Measurements from ENCODE around the gene VPS11. TPM values are rescaled to one million over a fixed set of nuclear protein-coding genes. Genes with fewer than 3 reads are reported as not detected.

VPS11 gene
- total and polyA plus RNA-seq, 4 donors: 21.8 to 60.5 (median 26.5) TPM

- Histone ChIP-seq H3K36me3 (ENCODE audit: control insufficient read depth in 1 of 2, insufficient read depth in 2 of 2, low read length in 1 of 2) (peaks cover 0 to 8% of the 10 kb centered on the region in 2 donors), H3K27ac (ENCODE audit: low read depth in 1 of 2, low read length in 2 of 2) (no peak overlapping the region), H3K27me3 (ENCODE audit: control insufficient read depth in 1 of 2, insufficient read depth in 2 of 2, low read length in 1 of 2) (no peaks in the 10 kb centered on the region), H3K4me1 (ENCODE audit: control insufficient read depth in 1 of 2, insufficient read depth in 2 of 2, low read length in 2 of 2) (no peaks in the 10 kb centered on the region), H3K4me3 (ENCODE audit: low read length in 2 of 2) (no peak overlapping the region), H3K9me3 (ENCODE audit: control insufficient read depth, low read length) (no peaks in the 10 kb centered on the region)
- intact Hi-C loops (cut with DNase I): no loop called here
- no peak for DNase-seq
- ATAC-seq (ENCODE audit: low FRiP score): no peak
- 93 to 95% methylated on average over 6 of the region's 6 CpGs for WGBS, 2 donors
Measured at GRCh38 chr11:119046489-119046888, 21.1 kb upstream of the VPS11 start.

GRCh38 chr11:119047205-119047604 is 20.4 kb upstream of the VPS11 start:
- 96 to 97% methylated on average over 6 of the region's 6 CpGs for WGBS, 2 donors
- peaks cover 0 to 10% of the 10 kb centered on the region in 2 donors for H3K36me3 ChIP-seq (ENCODE audit: control insufficient read depth in 1 of 2, insufficient read depth in 2 of 2, low read length in 1 of 2)

GRCh38 chr11:119048644-119049043 is 19.0 kb upstream of the VPS11 start:
- ATAC-seq (ENCODE audit: low FRiP score) (no peak), DNase-seq (no peak)
- peaks cover 0 to 10% of the 10 kb centered on the region in 2 donors for H3K36me3 ChIP-seq (ENCODE audit: control insufficient read depth in 1 of 2, insufficient read depth in 2 of 2, low read length in 1 of 2)
- H3K4me3 ChIP-seq (ENCODE audit: low read length in 2 of 2): no peak overlapping the region
- no peak overlapping the region for H3K27ac ChIP-seq (ENCODE audit: low read depth in 1 of 2, low read length in 2 of 2)
- H3K27me3 ChIP-seq (ENCODE audit: control insufficient read depth in 1 of 2, insufficient read depth in 2 of 2, low read length in 1 of 2): no peaks in the 10 kb centered on the region
- 93 to 96% methylated on average over 9 of the region's 9 CpGs for WGBS, 2 donors
- intact Hi-C loops (cut with DNase I): no loop called here
- no peaks in the 10 kb centered on the region for H3K9me3 ChIP-seq (ENCODE audit: control insufficient read depth, low read length)
- no peaks in the 10 kb centered on the region for H3K4me1 ChIP-seq (ENCODE audit: control insufficient read depth in 1 of 2, insufficient read depth in 2 of 2, low read length in 2 of 2)

More at GRCh38 chr11:119047205-119047604, 20.4 kb upstream of the VPS11 start:
- intact Hi-C loops (cut with DNase I): no loop called here
- Histone ChIP-seq H3K27ac (ENCODE audit: low read depth in 1 of 2, low read length in 2 of 2) (no peak overlapping the region), H3K27me3 (ENCODE audit: control insufficient read depth in 1 of 2, insufficient read depth in 2 of 2, low read length in 1 of 2) (no peaks in the 10 kb centered on the region), H3K4me1 (ENCODE audit: control insufficient read depth in 1 of 2, insufficient read depth in 2 of 2, low read length in 2 of 2) (no peaks in the 10 kb centered on the region), H3K4me3 (ENCODE audit: low read length in 2 of 2) (no peak overlapping the region), H3K9me3 (ENCODE audit: control insufficient read depth, low read length) (no peaks in the 10 kb centered on the region)
- DNase-seq (no peak), ATAC-seq (ENCODE audit: low FRiP score) (no peak)

GRCh38 chr11:119049081-119049480 is 18.5 kb upstream of the VPS11 start:
- H3K9me3 ChIP-seq (ENCODE audit: control insufficient read depth, low read length): no peaks in the 10 kb centered on the region
- peaks cover 0 to 13% of the 10 kb centered on the region in 2 donors for H3K36me3 ChIP-seq (ENCODE audit: control insufficient read depth in 1 of 2, insufficient read depth in 2 of 2, low read length in 1 of 2)
- no peaks in the 10 kb centered on the region for H3K4me1 ChIP-seq (ENCODE audit: control insufficient read depth in 1 of 2, insufficient read depth in 2 of 2, low read length in 2 of 2)
- no peak overlapping the region for H3K4me3 ChIP-seq (ENCODE audit: low read length in 2 of 2)
- 94 to 95% methylated on average over 7 of the region's 7 CpGs for WGBS, 2 donors
- no peaks in the 10 kb centered on the region for H3K27me3 ChIP-seq (ENCODE audit: control insufficient read depth in 1 of 2, insufficient read depth in 2 of 2, low read length in 1 of 2)
- intact Hi-C loops (cut with DNase I): no loop called here
- ATAC-seq (ENCODE audit: low FRiP score) (no peak), DNase-seq (no peak)
- H3K27ac ChIP-seq (ENCODE audit: low read depth in 1 of 2, low read length in 2 of 2): no peak overlapping the region

- ATAC-seq (ENCODE audit: low FRiP score): no peak
- H3K9me3 ChIP-seq (ENCODE audit: control insufficient read depth, low read length): no peaks in the 10 kb centered on the region
- H3K27me3 ChIP-seq (ENCODE audit: control insufficient read depth in 1 of 2, insufficient read depth in 2 of 2, low read length in 1 of 2): no peaks in the 10 kb centered on the region
- intact Hi-C loops (cut with DNase I): no loop called here
- H3K4me3 ChIP-seq (ENCODE audit: low read length in 2 of 2): no peak overlapping the region
- 88 to 90% methylated on average over 17 of the region's 17 CpGs for WGBS, 2 donors
- no peak for DNase-seq
- peaks cover 0 to 5% of the 10 kb centered on the region in 2 donors for H3K4me1 ChIP-seq (ENCODE audit: control insufficient read depth in 1 of 2, insufficient read depth in 2 of 2, low read length in 2 of 2)
- no peak overlapping the region for H3K27ac ChIP-seq (ENCODE audit: low read depth in 1 of 2, low read length in 2 of 2)
- H3K36me3 ChIP-seq (ENCODE audit: control insufficient read depth in 1 of 2, insufficient read depth in 2 of 2, low read length in 1 of 2): peaks cover 0 to 11% of the 10 kb centered on the region in 2 donors
Measured at GRCh38 chr11:119051440-119052162, 16.0 kb upstream of the VPS11 start.

GRCh38 chr11:119052163-119052814 is 15.3 kb upstream of the VPS11 start:
- no peaks in the 10 kb centered on the region for H3K9me3 ChIP-seq (ENCODE audit: control insufficient read depth, low read length)
- WGBS, 2 donors: 90 to 92% methylated on average over 23 of the region's 23 CpGs
- ATAC-seq (ENCODE audit: low FRiP score): no peak
- DNase-seq: no peak
- peaks cover 0 to 5% of the 10 kb centered on the region in 2 donors for H3K4me1 ChIP-seq (ENCODE audit: control insufficient read depth in 1 of 2, insufficient read depth in 2 of 2, low read length in 2 of 2)
- peaks cover 0 to 11% of the 10 kb centered on the region in 2 donors for H3K36me3 ChIP-seq (ENCODE audit: control insufficient read depth in 1 of 2, insufficient read depth in 2 of 2, low read length in 1 of 2)
- H3K4me3 ChIP-seq (ENCODE audit: low read length in 2 of 2): no peak overlapping the region
- intact Hi-C loops (cut with DNase I): no loop called here
- no peaks in the 10 kb centered on the region for H3K27me3 ChIP-seq (ENCODE audit: control insufficient read depth in 1 of 2, insufficient read depth in 2 of 2, low read length in 1 of 2)
- H3K27ac ChIP-seq (ENCODE audit: low read depth in 1 of 2, low read length in 2 of 2): no peak overlapping the region

GRCh38 chr11:119054418-119054817 is 13.2 kb upstream of the VPS11 start:
- Histone ChIP-seq H3K4me1 (ENCODE audit: control insufficient read depth in 1 of 2, insufficient read depth in 2 of 2, low read length in 2 of 2) (peaks cover 0 to 5% of the 10 kb centered on the region in 2 donors), H3K27me3 (ENCODE audit: control insufficient read depth in 1 of 2, insufficient read depth in 2 of 2, low read length in 1 of 2) (no peaks in the 10 kb centered on the region), H3K9me3 (ENCODE audit: control insufficient read depth, low read length) (no peaks in the 10 kb centered on the region), H3K36me3 (ENCODE audit: control insufficient read depth in 1 of 2, insufficient read depth in 2 of 2, low read length in 1 of 2) (peaks cover 0 to 7% of the 10 kb centered on the region in 2 donors), H3K4me3 (ENCODE audit: low read length in 2 of 2) (no peak overlapping the region), H3K27ac (ENCODE audit: low read depth in 1 of 2, low read length in 2 of 2) (no peak overlapping the region)
- DNase-seq: no peak
- ATAC-seq (ENCODE audit: low FRiP score): no peak
- intact Hi-C loops (cut with DNase I): no loop called here
- WGBS, 2 donors: 92 to 96% methylated on average over 10 of the region's 10 CpGs

GRCh38 chr11:119055901-119056300 is 11.7 kb upstream of the VPS11 start:
- Histone ChIP-seq H3K9me3 (ENCODE audit: control insufficient read depth, low read length) (no peaks in the 10 kb centered on the region), H3K27ac (ENCODE audit: low read depth in 1 of 2, low read length in 2 of 2) (no peak overlapping the region), H3K4me3 (ENCODE audit: low read length in 2 of 2) (peak overlapping the region; percentile 49 to 81), H3K27me3 (ENCODE audit: control insufficient read depth in 1 of 2, insufficient read depth in 2 of 2, low read length in 1 of 2) (no peaks in the 10 kb centered on the region), H3K4me1 (ENCODE audit: control insufficient read depth in 1 of 2, insufficient read depth in 2 of 2, low read length in 2 of 2) (peaks cover 0 to 5% of the 10 kb centered on the region in 2 donors), H3K36me3 (ENCODE audit: control insufficient read depth in 1 of 2, insufficient read depth in 2 of 2, low read length in 1 of 2) (peaks cover 0 to 7% of the 10 kb centered on the region in 2 donors)
- no peak for ATAC-seq (ENCODE audit: low FRiP score)
- DNase-seq: no peak
- intact Hi-C loops (cut with DNase I): no loop called here
- WGBS, 2 donors: 25 to 26% methylated on average over 6 of the region's 6 CpGs

All from aorta (tissue), 5 donors.